NCI-H1694 treated with DMSO at 0.1 percent for 48 hours (cell line): Measurements from ENCODE around the gene SYT7.

ENCODE experiments used
- DNase-seq: peaks from one replicate; lab custom pipeline; 2025; lab: John Stamatoyannopoulos, UW

Gene SYT7

GRCh38 chr11:61536676-61537270 is 44.1 kb downstream of the SYT7 start:
- DNase-seq: no peak

- no peak for DNase-seq
These were observed 44.7 kb downstream of the SYT7 start for GRCh38 chr11:61535998-61536675.

DNA sequence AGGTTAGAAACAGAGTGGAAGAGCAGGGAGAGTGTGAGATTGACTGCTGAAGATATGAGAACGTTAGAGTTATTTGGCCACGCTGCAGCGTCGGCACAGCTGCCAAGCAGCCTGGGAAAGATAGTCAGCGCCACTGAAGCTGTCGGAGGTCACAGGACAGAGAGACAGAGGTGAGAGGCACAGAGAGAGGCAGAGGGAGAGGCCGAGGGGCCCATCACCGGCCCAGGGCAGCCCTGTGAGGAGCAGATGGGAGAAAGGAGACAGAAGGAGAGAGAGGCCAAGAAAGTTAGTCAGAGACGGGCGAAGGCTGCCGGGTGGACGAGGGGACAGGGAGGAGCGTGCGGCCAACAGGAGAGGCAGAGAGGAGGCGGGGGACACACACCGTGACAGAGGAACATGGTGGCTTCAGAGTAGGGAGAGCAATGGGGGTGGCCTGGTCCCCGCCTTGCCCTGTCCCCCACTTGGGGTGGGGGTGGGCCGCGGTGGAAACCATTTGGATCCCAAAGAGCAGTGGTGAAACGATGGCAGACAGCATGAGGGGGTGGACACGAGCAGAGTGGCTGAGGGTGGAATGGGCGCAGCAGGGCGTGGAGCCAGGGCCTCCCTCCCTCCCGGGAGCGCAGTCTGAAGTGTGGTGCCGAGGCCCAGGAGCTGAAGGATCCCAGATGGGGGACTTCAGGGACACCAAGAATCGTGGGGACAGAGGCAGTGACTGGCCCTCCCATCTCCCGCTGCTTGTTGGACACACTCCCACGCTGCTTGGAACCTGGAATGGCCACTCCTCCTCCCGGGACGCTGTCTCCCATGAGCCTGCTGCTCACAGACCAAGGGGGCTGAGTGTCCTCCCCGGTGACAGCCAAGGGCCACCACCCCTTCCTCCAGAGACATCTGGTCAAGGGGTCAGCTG is 45.7 kb downstream of the SYT7 start:
- no peak for DNase-seq

DNA sequence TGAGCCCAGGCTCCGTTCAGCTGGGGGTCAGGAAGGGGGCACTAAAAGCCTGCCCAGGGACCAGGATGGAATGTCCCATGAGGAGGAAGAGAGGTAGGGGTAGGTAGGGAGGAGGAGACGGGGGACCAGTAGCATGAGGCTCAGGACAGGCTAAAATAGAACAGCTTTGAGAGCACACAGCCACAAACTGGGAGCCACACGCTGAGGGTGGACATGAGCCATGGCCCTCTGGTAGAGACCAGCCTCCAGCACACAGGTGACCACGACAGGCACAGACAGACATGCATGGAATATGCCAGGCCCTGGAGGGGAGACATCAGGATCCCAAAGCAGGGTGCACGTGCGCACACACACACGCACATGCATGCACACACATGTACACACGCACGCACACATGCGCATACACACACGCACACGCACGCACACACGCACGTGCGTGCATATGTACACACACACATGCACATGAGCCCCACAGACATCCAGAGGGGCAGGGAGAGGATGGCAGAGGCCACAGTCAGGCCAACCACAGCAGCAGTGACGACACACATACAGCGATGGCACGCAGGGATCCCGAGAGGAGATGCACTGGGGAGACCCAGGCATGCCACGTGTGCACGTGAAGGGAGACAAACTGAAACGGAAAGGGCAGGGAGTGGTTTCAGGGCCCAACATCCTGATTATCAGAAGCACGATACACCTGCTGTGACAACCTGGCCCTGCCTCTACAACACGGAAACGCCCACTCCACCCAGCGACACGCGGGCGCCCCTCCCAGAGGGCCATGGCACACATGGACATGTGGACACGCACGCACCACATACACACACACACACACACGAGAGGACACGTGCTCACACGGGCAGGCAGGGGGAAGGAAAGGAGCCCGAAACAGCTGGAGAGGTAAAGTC is 46.6 kb downstream of the SYT7 start:
- no peak for DNase-seq

- no peak for DNase-seq
These were observed 47.5 kb downstream of the SYT7 start for GRCh38 chr11:61533401-61533800.

- no peak for DNase-seq
These were observed 47.9 kb downstream of the SYT7 start for GRCh38 chr11:61533039-61533375.

DNA sequence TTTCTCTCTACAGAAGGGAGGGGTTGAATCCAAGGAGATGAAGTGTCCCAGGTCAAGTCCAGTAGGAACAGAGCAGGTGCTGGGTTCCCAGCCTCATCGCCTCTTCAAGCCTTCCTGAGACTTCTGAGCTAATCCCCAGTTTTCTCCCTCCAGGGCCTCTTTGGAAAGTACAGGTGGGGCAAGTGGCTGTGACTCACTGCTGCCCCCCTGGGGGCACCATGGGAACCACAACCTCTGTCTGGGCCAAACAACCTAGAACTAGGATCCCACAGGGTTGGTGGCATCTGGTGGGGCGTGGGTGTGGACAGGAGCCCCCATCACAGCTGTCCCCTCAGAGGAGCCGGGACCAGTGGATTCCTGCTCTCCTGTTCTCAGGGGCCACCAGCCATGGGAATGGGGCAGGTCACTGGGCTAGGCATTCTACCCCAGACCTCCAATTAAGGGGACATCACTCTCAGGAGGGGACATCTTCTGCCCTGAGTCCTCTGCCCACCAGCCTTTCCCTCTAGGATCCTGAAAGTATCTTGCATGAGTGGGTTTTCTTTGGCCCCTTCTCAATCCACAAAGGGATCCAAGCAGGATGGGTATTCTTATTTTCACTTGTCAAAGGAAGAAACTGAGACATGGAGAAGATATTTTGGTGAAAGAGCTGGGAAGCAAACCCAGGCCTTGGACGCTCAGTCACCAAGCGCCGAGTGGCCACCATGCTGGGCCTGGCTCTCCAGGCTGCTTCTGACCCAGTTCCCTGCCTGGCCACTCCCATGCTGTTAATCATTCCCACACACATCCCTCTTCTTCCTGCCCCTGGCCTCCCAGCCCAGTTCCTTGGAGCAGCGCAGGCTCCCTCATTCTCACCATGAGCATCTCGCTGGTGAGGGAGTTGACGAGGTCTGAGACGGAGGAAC is 48.5 kb downstream of the SYT7 start:
- DNase-seq: peak; percentile 20

DNA sequence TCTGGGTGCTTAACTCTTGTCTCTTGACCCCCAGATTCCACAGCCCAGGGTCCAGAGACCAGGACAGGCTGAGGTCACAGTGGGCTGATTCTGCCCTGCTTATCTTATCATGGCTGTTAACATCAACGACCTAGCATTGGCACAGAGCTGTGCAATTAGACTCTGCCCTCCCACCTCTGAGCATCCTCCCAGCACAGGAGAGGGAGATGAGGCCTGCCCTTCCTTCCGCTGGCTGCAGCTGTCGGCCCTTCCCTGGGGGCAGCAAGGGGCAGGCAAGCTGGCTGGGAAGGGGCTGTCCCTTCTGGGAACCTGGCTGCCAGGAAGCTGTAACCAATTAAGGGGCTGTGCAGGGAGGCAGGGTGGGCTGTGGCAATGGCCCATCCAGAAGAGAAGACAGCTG is 49.8 kb downstream of the SYT7 start:
- DNase-seq: no peak

DNA sequence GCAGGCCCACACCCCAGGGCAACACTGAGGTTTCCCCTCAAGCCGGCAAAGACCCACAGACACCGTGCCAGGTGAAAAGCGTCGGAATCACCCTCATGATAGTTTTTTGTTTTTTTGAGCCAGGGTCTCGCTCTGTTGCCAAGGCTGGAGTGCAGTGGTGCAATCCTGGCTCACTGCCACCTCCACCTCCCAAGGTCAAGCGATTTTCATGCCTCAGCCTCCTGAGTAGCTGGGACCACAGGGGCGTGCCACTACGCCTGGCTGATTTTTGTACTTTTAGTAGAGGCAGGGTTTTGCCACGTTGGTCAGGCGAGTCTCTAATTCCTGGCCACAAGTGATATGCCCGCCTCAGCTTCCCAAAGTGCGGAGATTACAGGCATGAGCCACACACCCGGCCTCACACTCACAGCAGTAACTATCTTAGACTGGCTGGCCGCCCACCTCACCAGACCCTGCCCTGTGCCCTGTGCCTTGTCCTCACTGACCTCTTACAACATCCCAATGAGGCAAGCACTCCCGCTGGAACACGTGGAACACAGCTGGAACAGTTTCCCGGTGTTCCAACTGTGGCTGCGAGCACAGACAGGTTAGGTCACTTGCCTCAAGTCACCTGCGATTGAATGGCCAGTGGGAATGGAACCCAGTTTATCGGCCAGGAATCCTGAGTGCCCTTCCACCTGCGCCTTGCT is 51.2 kb downstream of the SYT7 start:
- DNase-seq: no peak

GRCh38 chr11:61528114-61528513 is 52.8 kb downstream of the SYT7 start:
- DNase-seq: no peak

DNA sequence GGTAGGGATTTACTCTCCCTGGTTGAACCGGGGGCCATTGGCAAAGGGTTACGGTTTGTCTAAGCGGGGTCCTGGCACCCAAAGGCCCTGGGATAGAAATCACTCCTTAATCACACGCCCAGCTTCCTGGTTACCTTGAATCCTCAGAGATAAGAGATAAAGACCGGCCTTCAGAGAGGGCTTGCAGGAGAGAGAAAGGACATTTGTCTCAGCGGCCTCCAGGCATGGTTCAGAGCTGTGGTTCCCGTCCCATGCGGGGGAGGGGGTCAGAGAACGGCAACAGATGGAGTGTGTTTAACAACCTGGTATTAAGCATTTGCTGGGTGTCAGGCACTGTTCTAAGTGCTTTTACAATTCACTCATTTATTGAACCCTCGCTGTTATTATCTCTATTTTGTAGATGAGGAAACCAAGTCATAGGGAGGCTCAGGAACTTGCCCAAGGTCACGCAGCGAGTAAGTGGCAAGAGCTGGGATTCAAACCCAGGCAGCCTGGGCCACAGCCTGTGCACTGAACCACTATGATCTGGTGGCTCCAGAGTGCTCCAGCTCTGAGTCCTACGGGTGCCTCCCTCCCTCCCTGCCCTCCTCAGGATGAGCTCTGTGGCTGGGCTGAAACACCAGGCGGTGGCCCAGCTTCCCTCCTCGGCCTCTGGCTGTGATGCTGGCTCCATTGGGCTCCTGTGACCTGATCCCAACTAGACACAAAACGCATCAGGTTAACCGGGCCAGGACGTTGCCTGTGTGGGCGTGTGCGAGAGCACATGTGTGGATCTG is 53.7 kb downstream of the SYT7 start:
- DNase-seq: peak; percentile 58

GRCh38 chr11:61526229-61526628 is 54.6 kb downstream of the SYT7 start:
- no peak for DNase-seq

- no peak for DNase-seq
These were observed 55.8 kb downstream of the SYT7 start for GRCh38 chr11:61524963-61525587.

DNA sequence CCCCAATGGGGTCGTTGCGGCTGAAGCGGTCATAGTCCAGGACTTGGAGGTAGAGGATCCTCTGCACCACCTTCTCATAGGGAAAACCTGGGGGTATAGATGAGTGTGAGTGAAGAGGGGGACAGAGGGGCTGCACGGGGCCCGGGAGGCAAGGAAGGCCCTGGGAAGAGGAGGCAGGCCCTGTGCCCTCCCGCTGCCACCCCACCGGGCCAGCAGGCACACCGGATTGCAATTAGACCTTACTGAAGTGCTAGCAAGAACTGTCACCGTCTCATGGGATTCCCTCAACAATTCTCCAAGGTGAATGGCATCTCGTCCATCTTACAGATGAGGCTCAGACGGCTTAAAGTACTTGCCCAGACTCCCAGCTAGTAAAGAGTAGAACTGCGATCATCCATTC is 56.4 kb downstream of the SYT7 start:
- no peak for DNase-seq

- no peak for DNase-seq
These were observed 58.0 kb downstream of the SYT7 start for GRCh38 chr11:61522881-61523280.

DNA sequence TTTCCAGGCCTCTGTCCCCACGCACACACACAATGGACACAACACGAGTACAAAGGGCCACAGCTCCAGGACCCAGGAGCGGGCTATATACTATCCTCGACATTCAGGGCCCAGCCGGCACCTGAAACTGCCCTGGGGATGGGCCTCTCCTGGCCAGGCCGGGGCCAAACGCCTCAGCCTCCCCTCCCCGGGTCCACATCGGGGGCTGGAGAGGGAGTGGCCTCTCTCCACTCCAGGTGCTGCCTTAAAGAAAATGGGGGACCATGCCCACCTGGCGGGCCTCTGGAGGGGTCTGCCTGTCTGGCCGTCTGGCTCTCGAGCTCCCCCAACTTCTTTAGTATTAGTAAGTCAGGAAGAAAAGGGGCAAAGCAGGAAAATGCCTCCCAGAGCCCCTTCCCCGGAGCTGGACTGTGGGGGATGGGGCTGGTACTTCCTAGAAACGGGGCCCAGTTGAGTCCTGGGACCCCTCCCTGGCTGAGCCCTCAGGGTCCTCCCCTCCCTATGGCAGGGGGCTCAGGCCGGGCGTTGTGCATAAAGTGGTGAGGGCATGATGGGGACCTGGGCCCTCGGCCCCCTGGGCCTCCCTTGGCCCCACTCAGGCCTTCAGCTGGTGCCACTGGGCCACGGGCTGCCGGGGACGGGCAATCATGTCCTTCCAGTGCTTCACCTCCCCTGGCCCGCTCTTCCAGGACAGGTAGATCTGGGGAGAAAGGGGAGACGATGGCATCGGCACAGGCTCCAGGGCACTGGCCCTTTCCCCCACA is 62.7 kb downstream of the SYT7 start:
- no peak for DNase-seq

DNA sequence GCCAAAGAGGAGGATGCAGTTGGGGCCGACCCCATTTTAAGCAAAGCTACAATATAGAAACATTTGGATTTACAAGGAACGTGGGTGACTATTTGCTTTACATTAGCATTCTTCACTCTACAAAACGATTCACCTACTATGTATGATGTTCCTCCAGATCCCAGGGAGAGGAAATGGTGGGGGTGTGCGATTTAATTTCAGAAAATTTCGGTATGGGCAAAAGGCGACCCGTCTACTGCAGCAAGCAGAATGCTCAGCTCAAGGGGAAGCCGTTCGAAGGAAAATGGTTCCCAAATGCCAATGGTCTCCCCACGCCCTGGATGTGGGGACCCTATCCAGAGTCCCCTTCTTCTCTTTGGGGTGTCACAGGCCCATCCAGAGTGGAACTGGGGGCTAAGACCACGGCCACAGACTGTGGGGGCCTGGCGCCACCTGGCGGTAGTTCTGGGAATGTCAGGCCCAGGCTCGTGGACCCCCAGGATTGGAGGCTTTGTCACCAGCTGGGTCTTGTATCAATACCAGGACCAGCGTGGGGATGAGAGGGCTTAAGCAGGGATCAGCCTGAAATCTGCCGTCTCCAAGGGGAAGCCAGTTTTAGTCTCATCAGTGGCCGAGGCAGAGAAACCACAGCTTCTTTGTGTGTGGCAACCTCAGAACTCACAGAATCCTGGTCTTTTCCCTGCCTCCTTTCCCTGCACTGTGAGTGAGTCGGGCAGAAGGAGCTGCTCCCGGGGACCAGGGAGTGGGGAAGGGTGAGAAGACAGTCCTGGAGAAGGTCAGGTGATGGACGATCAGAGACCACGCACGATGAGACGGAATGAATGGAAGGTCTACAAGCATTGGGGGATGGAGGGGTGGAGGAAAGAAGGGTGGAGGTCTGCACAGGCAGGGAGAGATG is 64.0 kb downstream of the SYT7 start:
- no peak for DNase-seq
